Central memory CD8-positive, alpha-beta T cell (primary cell): Measurements from ENCODE around the gene FUCA1.

Experiments
- ATAC-seq: fragments of 150-1000 bp; cut with Tn5 transposase; replicated peaks from 2 replicates; pipeline ENCODE4 v1.10.0; 2022; ENCODE audit warnings: mild to moderate bottlenecking, moderate FRiP score, moderate number of reproducible peaks; ENCODE audit not compliant: poor library complexity, severe bottlenecking; ENCODE audit errors: extremely low read depth
- DNase-seq, 2 donors: peaks; one replicate each; pipeline ENCODE4 v3.0.0; 2021; ENCODE audit warnings: low spot score in 2 of 2
- H3K27ac Mint-ChIP-seq: one replicate; pipeline ENCODE4 v1.8.0; 2022; ENCODE audit warnings: low read depth, mild to moderate bottlenecking, moderate library complexity, mixed read lengths
- H3K27me3 Mint-ChIP-seq: one replicate; pipeline ENCODE4 v1.8.0; 2022; ENCODE audit warnings: mixed read lengths
- H3K36me3 Mint-ChIP-seq: one replicate; pipeline ENCODE4 v1.8.0; 2022; ENCODE audit warnings: mild to moderate bottlenecking, moderate library complexity, mixed read lengths; ENCODE audit not compliant: insufficient read depth
- H3K4me1 Mint-ChIP-seq: one replicate; pipeline ENCODE4 v1.8.0; 2022; ENCODE audit warnings: mixed read lengths
- H3K4me3 Mint-ChIP-seq: one replicate; pipeline ENCODE4 v1.8.0; 2022; ENCODE audit warnings: mild to moderate bottlenecking, moderate library complexity, mixed read lengths
- H3K9me3 Mint-ChIP-seq: one replicate; pipeline ENCODE4 v1.8.0; 2022; ENCODE audit warnings: mixed read lengths

Gene FUCA1

DNA sequence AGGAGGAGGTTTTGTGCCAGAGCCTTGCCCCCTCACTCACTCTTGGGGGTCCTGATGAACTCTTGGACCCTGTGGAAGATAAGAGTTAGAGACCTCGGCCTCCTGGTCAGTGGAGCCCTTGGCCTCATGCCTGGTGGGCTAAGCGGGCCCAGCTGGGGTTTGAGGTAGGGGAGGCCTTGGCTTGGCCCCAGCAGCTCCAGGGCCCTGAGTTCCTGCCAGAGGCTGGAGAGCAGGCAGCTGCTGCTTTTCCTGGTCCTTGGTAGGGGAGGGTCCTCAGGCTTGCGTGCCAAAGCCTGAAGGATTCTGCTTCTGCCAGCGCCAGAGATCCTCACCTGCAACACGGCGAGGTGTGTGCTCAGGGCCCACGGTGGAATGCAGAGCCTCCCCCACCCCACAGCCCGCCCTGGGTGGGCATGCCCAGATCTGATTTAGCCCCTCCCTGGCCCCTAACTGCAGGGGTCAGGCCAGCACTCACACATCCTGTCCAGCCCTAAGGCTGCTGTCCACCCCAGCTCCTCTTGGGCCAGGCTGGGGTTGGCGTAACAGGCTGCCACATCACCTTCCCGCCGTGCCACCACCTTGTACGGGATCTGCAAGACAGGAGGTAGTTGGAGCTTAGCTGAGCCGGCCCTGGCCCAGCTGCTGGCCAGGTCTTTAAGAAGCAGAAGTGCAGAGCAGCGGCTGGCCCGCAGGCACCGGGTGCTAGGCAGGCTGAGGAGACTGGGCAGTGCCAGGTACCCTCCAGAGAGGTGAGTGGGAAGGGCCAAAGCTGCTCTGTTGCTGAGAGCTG lies 72.2 kb downstream of the FUCA1 start:
- no peaks in the 10 kb centered on the region for H3K9me3 Mint-ChIP-seq
- no peak overlapping the region for H3K4me3 Mint-ChIP-seq
- peaks cover 21% of the 10 kb centered on the region for H3K36me3 Mint-ChIP-seq
- no peak for DNase-seq
- peaks cover 38% of the 10 kb centered on the region for H3K4me1 Mint-ChIP-seq
- no peak for ATAC-seq
- H3K27ac Mint-ChIP-seq = no peak overlapping the region
- H3K27me3 Mint-ChIP-seq = no peaks in the 10 kb centered on the region
